IPS-20b (cell line): Measurements from ENCODE around the gene MARS1.
"Not testable (repeated sequence)": the region's sequence is repeated elsewhere in the genome, so short reads cannot be mapped to it uniquely, and the experiment has no call there.

Experiments
- H3K27ac ChIP-seq: one replicate; pipeline ENCODE4 v1.5.1; 2013; ENCODE audit warnings: low read length
- H3K27me3 ChIP-seq: 2 replicates; pipeline ENCODE4 v1.6.1; 2013; ENCODE audit warnings: mild to moderate bottlenecking, low read length, inconsistent platforms; ENCODE audit not compliant: insufficient read depth
- H3K36me3 ChIP-seq: 2 replicates; pipeline ENCODE4 v1.6.1; 2013; ENCODE audit warnings: low read depth, mild to moderate bottlenecking, inconsistent platforms, low read length, moderate library complexity; ENCODE audit not compliant: insufficient read depth
- H3K4me1 ChIP-seq: 2 replicates; pipeline ENCODE4 v1.6.1; 2013; ENCODE audit warnings: mild to moderate bottlenecking, control low read depth, inconsistent platforms, low read length, moderate library complexity; ENCODE audit not compliant: insufficient read depth
- H3K4me3 ChIP-seq: 2 replicates; pipeline ENCODE4 v1.5.1; 2013; ENCODE audit warnings: mild to moderate bottlenecking, low read length, inconsistent platforms
- H3K9ac ChIP-seq: 2 replicates; pipeline ENCODE4 v1.6.1; 2013; ENCODE audit warnings: low read depth, mild to moderate bottlenecking, inconsistent platforms, low read length, moderate library complexity
- H3K9me3 ChIP-seq: 2 replicates; pipeline ENCODE4 v1.6.1; 2013; ENCODE audit warnings: mild to moderate bottlenecking, low read depth, low read length, inconsistent platforms; ENCODE audit not compliant: insufficient read depth

The MARS1 gene

GRCh38 chr12:57488402-57489156 is 711 bp downstream of the MARS1 start:
- peaks cover 3% of the 10 kb centered on the region; the same call in 1 of the 2 replicates for H3K9me3 ChIP-seq
- peaks cover 42% of the 10 kb centered on the region for H3K36me3 ChIP-seq
- H3K27ac ChIP-seq: peak overlapping the region; percentile 74
- H3K4me3 ChIP-seq: peak overlapping the region; percentile 95
- no peaks in the 10 kb centered on the region for H3K27me3 ChIP-seq
- H3K9ac ChIP-seq: peak overlapping the region; percentile 97
- H3K4me1 ChIP-seq: peaks cover 4% of the 10 kb centered on the region; the same call in 1 of the 2 replicates

- peak overlapping the region; percentile 74 for H3K27ac ChIP-seq
- 0 out of 2 replicates have a peak, but pooled peaks cover 3% of the 10 kb centered on the region for H3K4me1 ChIP-seq
- H3K4me3 ChIP-seq: peak overlapping the region; percentile 95
- no peaks in the 10 kb centered on the region for H3K27me3 ChIP-seq
- H3K9ac ChIP-seq: peak overlapping the region; percentile 97
- H3K36me3 ChIP-seq: peaks cover 45% of the 10 kb centered on the region
- peaks cover 3% of the 10 kb centered on the region; the same call in 1 of the 2 replicates for H3K9me3 ChIP-seq
Measured at GRCh38 chr12:57489157-57489641, 1.3 kb downstream of the MARS1 start.

GRCh38 chr12:57490126-57490525 is 2.3 kb downstream of the MARS1 start:
- Histone ChIP-seq H3K4me1 (0 out of 2 replicates have a peak, but pooled peaks cover 3% of the 10 kb centered on the region), H3K27ac (no peak overlapping the region), H3K9me3 (peaks cover 3% of the 10 kb centered on the region; the same call in 1 of the 2 replicates), H3K36me3 (peaks cover 46% of the 10 kb centered on the region), H3K4me3 (no peak overlapping the region), H3K9ac (no peak overlapping the region), H3K27me3 (no peaks in the 10 kb centered on the region)

GRCh38 chr12:57491393-57492280 is 3.8 kb downstream of the MARS1 start:
- Histone ChIP-seq H3K9ac (no peak overlapping the region), H3K4me3 (no peak overlapping the region), H3K27ac (no peak overlapping the region), H3K27me3 (no peaks in the 10 kb centered on the region), H3K9me3 (peaks cover 3% of the 10 kb centered on the region; the same call in 1 of the 2 replicates), H3K4me1 (0 out of 2 replicates have a peak, but pooled peaks cover 3% of the 10 kb centered on the region), H3K36me3 (peaks cover 56% of the 10 kb centered on the region)

GRCh38 chr12:57495051-57495701 is 7.3 kb downstream of the MARS1 start:
- H3K4me3 ChIP-seq, H3K27me3 ChIP-seq, H3K9me3 ChIP-seq, H3K27ac ChIP-seq, H3K4me1 ChIP-seq, H3K9ac ChIP-seq: not testable (repeated sequence)
- peaks cover 73% of the 10 kb centered on the region for H3K36me3 ChIP-seq

- Histone ChIP-seq H3K4me1 (no peaks in the 10 kb centered on the region), H3K27me3 (no peaks in the 10 kb centered on the region), H3K36me3 (peaks cover 73% of the 10 kb centered on the region), H3K9ac (no peak overlapping the region), H3K9me3 (peaks cover 3% of the 10 kb centered on the region; the same call in 1 of the 2 replicates), H3K4me3 (no peak overlapping the region), H3K27ac (no peak overlapping the region)
Measured at GRCh38 chr12:57496822-57497221, 9.0 kb downstream of the MARS1 start.

GRCh38 chr12:57497223-57498131 is 9.6 kb downstream of the MARS1 start:
- Histone ChIP-seq H3K9ac (no peak overlapping the region), H3K4me3 (no peak overlapping the region), H3K9me3 (peaks cover 3% of the 10 kb centered on the region; the same call in 1 of the 2 replicates), H3K4me1 (no peaks in the 10 kb centered on the region), H3K27me3 (no peaks in the 10 kb centered on the region), H3K36me3 (peaks cover 74% of the 10 kb centered on the region), H3K27ac (no peak overlapping the region)

- H3K4me3 ChIP-seq: no peak overlapping the region
- H3K36me3 ChIP-seq: peaks cover 74% of the 10 kb centered on the region
- no peaks in the 10 kb centered on the region for H3K9me3 ChIP-seq
- no peaks in the 10 kb centered on the region for H3K27me3 ChIP-seq
- no peaks in the 10 kb centered on the region for H3K4me1 ChIP-seq
- no peak overlapping the region for H3K9ac ChIP-seq
- H3K27ac ChIP-seq: no peak overlapping the region
Measured at GRCh38 chr12:57498132-57498502, 10.2 kb downstream of the MARS1 start.

GRCh38 chr12:57498571-57498970 is 10.7 kb downstream of the MARS1 start:
- Histone ChIP-seq H3K36me3 (peaks cover 79% of the 10 kb centered on the region), H3K4me1 (no peaks in the 10 kb centered on the region), H3K9me3 (no peaks in the 10 kb centered on the region), H3K27ac (no peak overlapping the region), H3K4me3 (no peak overlapping the region), H3K27me3 (no peaks in the 10 kb centered on the region), H3K9ac (no peak overlapping the region)

- Histone ChIP-seq H3K9me3 (no peaks in the 10 kb centered on the region), H3K4me3 (no peak overlapping the region), H3K4me1 (no peaks in the 10 kb centered on the region), H3K27me3 (no peaks in the 10 kb centered on the region), H3K9ac (no peak overlapping the region), H3K36me3 (peaks cover 91% of the 10 kb centered on the region), H3K27ac (no peak overlapping the region)
Measured at GRCh38 chr12:57500213-57500612, 12.3 kb downstream of the MARS1 start.
